ENCODE results near the gene SLC6A20.

The SLC6A20 gene

DNA sequence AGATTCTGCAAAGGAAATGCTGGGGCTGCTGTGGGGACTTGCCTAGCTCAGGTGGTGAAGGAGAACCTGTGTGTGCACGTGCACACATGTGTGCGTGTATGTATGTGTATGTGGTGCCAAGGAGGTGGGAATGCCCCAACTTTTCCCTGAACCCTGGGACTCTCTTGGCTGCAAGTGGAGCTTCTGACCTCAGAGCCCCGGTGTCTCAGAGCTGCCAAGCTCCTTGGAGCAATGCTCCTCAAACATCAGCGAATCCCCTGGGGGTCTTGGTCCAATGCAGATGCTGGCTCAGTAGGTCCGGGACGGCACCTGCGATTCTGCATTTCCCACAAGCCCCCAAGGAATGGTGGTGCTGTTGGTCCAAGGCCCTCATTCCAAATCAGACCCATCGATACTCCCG is 5.8 kb upstream of the SLC6A20 start:
- DNase-seq (ENCODE audit: low read depth in 2 of 2): no peak

DNA sequence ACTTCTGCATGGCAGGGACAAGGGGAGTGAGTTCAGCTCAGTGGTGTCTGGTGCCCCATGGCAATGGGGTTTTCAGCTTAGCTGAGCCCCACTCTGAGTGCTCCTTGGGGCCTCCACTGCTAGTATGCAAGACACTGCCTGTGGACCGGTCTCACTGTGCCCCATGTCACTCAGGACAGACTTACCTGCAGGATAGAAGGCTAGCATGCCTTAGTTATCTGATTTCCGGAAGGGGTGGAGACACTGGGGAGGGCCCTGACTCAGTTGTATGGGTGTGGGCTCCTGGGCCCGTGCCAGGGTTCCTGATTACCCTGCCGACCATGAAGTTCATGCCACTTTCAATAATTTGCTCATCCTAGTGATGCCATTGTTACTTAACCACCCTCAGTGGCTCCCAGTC is 4.3 kb upstream of the SLC6A20 start:
- DNase-seq (ENCODE audit: low read depth in 2 of 2): no peak

DNA sequence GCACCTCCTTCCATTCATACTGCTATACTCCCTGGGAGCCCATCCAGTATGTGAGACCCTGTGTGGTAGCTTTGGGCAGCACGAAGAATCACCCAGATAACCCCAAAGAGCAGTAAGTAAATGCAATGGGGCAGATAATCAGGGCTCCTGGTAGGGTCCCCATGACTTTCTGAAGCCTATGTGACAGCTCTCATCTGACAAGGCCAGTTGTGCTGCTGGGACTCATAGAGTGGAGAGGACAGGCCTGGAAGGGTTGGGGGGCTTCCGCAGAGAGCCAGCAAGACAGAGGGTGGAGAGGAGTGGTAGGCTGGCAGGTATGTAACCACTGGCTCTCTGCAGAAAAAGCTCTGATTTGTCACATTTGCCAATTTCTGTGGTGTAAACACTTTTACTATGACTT is 3.2 kb upstream of the SLC6A20 start:
- no peak for DNase-seq (ENCODE audit: low read depth in 2 of 2)

DNA sequence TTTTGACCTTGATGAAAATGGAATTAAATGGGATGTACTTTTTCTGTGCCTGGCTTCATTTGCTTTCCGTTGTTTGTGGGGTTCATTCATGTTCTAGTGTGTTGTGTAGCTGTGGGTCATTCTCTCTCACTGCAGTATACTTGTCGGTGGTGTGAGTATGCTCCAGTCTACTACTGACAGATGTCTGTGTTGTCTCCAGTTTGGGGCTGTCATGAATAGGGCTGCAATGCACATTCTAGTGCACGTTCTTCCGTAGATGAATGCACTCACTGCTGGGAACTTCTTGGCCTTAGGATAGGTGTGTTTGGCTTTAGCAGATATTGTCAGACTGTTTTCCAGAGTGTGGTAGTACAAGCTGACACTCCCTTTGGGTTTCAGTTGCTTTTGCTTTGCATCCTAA is 1.7 kb upstream of the SLC6A20 start:
- DNase-seq (ENCODE audit: low read depth in 2 of 2): no peak

DNA sequence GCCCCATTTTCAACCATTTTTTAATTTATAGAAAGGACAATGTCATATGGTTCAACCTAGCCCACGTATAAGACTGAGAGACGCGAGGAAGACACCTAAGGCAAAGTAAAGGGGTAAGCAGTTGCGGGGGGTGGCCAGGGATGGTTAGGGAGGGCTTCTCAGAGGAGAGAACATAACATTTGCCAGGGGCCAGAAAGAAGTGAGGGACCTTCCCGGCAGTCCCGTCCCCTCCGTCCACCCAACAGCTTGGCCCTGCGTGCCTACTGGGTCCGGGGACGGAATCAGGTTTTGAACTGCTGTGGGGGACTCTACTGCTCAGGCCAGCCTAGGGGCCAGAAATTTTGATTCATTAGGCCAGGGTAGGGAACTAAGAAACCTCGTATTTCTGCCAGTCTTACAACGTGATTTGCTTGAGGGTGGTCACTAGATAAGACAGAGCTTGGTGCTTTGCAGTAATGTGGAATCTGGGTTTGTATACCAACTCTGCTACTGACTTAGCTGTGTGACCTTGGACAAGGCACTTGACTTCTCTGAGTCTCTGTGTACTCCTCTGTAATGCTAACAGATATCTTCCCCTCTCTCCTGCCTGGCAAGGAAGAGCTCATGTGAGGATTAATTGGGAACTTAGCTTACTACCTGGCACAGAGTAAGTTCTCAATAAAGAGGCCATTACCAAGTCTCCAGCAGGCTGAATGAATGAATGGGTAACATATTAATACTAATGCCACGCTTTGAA is 734 bp upstream of the SLC6A20 start:
- no peak for DNase-seq (ENCODE audit: low read depth in 2 of 2)

DNA sequence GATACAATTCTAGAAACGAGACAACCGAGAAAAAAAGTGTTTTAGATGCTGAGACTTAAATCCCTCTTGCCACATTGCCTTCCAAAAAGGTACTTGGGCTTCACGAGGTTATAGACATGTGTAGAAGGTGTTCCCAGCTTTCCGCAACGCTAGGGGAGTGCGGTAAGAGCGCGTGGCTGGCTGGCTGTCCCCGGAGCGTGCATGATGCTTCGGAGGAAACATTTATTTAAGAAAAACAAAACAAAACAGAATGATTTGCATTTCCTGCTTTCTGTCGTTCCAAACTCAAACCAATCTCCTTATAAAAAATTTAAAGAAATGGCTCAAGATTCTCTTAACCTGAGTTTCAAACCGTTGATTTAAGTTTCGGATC is 841 bp downstream of the SLC6A20 start:
- DNase-seq (ENCODE audit: low read depth in 2 of 2): no peak

DNA sequence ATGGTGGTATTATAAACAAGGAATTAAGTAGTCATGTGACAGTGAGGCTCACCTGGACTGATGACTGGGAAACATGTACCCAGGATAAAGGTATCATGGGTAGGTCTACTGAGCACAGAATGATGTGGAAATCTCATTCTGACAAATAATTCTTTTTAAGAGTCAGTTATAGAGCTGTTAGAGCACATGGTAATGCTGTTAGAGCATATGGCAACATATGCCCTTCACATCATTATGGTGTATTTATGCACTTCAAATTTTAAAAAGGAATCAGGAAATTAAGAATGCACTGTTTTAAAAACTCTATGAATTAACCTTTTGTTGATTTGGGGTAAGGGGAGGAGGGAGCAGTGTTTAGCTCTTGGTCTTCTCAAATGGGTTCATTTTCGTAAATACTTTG is 1.7 kb downstream of the SLC6A20 start:
- DNase-seq (ENCODE audit: low read depth in 2 of 2): no peak

DNA sequence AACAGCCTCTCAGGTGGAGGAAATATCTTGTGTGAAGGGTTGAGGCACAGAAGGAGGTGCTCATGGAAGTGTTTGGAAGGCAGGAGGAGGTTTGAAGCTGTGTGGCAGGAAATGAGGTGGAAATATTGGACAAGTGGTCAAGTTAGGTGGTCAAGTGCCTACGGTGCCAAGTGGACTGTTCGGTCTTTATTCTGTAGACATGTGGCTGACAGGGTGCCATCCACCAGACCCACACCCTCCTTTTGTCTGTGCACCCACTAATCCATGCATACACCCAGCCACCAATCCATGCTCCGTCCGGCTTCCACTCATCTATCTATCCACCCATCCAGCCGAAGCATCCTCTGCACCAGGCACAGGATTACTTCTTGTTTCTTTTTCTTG is 2.2 kb downstream of the SLC6A20 start:
- no peak for DNase-seq (ENCODE audit: low read depth in 2 of 2)

DNA sequence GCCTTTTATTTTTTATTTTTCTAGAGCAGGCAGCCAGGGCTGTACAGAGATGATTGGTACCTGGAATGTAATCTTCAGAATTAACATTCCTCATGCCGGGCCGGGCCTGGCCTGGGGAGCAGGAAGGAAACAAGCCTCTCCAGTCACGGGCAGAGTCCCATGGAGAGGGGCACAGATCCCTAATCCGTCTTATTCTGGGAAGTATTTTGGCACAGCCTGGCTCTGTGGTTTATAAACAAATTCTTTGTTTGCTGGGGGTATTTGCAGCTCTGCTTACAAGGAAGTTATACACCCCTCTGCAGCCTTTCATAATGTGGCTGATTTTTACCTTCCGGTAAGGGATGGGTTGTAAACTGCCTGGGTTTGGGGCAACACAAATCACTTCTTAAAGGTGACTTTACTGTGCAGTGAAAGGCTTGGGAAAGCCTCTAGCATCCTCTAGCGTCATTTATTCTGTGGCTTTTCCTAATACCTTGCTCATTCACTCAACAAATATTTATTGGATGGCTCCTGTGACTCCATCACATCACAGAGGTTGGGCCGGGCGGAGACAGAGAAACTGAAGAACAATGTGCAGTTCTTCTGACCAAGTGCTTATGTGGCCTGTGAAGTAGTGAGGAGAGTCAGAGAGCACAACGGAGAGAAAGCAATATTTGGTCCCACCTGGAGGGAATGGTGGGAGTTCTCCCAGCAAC is 2.7 kb downstream of the SLC6A20 start:
- no peak for DNase-seq (ENCODE audit: low read depth in 2 of 2)

DNA sequence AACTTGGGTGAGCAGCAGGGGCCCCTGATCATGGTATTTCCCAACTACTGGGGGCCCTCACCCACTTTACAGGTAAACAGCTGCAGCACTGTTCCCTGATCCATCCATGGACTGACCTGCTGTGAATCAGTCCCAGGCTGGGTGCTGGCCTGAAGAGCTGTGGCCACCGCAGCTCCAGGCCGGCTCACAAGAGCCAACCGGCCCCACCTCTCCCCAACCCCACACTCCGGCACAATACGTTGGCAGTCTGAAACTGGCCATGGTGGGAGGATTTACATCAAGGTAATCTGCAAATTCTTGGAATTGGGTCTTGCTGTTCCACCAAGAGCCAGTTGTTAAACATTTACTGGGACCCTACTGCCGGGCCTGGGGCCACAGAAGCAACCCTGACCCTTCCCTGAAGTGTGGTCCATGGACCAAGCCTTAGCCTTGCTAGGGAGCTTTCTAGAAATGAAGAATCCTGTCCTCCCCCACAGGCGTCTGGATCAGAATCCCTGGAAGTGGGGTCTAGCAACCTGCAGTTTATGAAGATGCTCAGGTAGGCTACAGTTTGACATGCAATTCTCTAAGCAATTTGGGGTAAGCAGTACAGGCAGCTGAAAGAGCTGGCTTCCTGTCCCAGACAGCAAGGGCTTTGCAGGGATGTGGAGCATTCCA is 3.7 kb downstream of the SLC6A20 start:
- DNase-seq (ENCODE audit: low read depth in 2 of 2): no peak

DNA sequence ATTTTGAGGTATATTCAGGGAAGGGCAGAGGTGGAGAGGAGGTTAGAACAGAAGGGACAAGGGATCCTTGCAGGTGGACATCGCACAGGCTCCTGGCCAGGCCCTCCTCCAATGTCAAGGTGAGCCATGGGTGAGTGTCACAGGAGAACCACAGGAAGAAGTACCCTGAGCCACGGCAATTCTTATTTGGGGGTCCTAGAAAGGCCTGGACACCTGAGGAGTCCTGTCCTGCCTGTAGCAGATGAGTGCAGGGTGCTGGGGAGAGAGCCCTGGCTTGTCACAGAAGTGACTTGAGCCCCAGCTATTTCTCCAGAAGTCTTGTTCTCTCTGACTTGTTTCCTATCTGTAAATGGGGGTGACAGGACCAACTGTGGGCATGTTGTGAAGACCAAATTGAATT is 4.3 kb downstream of the SLC6A20 start:
- DNase-seq (ENCODE audit: low read depth in 2 of 2): no peak

DNA sequence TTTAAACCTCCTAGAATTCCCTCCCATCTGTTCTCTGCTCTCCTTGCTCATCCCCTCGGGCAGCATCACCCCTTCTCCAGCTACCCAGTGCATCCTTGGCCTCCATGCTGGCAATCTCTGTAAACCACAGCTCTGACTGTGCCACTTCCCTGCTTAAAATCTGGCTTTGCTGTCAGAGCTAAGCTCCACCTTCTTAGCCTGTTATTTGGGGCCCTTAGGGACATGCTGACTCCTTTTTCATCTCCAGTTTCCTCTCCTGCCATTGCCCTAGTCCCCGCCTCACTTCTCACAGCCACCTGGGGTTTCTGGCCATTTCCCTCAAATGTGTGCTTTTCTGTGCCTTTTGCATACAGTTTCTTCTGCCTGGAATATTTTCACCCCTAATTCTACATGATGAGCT is 5.7 kb downstream of the SLC6A20 start:
- no peak for DNase-seq (ENCODE audit: low read depth in 2 of 2)

DNA sequence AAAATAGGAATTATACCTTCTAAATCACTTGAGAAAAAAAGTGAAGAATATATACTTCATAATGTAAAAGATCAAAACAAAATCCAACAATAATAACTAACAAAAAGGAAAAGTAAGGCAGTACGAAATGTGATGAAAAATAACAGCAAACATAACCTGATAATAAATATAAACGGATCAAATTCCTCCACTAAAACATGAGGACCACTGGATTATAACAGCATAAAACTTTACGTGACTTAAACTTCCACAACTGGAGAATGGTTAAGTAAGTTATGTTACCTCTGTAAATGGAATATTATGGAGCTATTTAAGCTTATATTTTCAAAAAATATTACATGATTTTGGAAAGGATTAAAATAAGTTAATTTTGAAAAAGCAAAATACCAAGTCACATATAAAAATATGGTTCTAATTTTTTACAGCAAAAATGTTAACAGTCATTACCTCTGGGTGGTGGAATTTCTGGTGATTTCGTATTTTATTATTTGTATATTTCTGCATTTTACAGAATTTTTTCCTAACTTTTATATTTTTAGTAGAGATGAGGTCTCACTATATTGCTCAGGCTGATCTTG is 7.0 kb downstream of the SLC6A20 start:
- no peak for DNase-seq (ENCODE audit: low read depth in 2 of 2)

DNA sequence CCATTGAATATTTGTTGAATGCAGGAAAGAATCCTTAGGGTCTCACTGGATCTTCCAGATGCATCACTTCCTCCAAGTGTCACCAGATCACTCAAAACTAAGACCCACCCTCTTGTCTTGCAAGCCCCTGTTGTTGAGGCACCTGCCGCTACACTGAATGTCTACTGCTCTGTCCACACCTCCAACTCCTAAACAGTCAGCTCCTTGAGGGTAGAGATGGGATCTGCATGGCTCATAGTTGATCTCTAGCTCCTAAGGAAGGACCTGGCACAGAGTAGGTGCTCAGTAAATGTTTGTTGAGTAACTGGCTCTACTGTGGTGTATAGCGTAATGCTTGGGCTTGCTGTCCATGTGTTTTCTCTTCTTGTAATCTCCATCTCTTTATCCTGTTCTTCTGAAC is 8.8 kb downstream of the SLC6A20 start:
- DNase-seq (ENCODE audit: low read depth in 2 of 2): no peak

DNA sequence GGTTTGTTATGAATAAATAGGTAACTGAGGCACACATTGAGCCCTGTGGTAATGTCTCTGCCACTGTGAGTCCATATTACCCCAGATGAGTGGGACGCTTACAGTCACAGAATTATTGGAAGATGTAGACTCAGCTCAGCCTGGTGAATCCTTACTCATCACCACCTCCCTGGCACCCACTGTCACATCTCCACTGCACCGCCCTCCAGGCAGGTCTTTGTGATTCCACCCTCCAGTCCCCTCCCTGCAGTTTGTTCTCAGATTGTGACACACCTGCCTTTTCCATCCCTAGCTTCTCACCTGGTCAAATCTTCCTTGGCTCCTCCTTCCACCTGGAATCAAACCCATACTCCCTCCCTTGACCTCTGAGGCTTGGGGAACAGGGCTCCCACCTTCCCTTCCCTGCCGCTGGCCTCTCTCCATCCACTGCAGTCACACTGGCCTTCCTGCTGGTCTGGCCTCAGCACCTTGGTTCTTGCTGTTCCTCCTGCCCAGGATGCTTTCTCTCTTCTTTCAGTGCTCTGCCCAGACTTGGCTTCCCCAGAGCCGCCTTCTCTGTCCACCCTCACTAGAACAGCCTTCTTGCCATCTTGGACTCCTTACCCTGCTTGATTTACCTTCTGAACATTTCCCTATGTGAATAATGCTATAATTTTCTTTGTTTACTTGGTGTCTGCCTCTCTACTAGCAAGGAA is 9.4 kb downstream of the SLC6A20 start:
- no peak for DNase-seq (ENCODE audit: low read depth in 2 of 2)

DNA sequence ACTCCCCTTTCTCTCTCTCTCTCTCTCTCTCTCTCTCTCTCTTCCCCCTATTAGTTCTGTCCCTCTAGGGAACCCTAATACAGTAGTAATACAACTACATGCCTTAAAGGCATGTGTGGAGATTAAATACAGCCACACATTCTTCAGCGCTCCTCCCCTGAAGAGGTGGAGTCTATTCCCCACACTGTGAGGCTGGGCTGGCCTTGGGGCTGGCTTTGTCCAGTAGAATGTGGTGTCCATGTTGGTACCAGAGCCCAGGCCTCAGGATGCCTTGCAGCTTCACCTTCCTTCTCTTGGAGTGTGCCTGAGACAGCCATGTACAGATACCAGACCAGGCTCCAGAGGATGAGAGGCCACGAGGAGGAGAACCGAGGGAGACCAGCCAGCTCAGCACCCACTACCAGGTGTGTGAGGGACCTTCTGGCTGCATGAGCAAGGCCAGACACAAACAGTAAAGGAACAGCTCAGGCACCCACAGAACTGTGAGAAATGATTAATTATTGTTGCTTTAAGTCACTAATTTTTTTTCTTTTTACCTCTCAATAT is 10.7 kb downstream of the SLC6A20 start:
- no peak for DNase-seq (ENCODE audit: low read depth in 2 of 2)

DNA sequence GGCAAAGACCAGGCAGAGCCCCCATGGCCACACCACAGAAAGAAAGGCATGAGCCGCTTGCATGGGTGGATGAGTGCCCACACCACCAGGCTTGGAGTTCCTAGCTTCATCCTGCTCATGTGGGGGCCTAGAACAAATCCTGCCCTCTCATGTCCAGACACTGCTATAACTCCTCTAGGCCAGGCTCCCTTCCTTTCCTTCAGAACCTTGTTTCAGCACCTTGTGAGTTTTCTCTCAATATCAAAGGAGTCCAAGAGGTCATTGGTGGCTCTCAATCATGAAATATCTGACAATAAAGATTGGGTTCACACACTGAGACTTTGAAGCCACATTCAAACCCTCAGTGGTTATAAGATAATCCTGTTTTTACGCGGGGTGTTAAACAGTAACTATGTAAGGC is 12.7 kb downstream of the SLC6A20 start:
- no peak for DNase-seq (ENCODE audit: low read depth in 2 of 2)

DNA sequence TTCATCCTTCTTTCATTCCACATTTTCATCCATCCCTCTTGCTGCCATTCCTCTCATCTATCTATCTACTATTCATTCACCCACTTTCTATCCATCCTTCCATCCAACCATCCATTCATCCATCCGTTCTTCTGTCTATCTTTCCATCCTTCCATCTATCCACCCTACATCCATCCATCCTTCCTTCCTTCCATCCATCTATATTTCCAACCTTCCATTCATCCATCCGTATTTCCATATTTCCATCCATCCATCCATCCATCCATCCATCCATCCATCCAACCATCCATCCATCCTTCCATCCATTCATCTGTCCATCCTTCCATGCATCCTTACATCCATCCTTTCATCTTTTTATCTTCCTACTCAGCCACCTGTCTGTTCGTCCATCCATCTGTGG is 14.0 kb downstream of the SLC6A20 start:
- no peak for DNase-seq (ENCODE audit: low read depth in 2 of 2)

DNA sequence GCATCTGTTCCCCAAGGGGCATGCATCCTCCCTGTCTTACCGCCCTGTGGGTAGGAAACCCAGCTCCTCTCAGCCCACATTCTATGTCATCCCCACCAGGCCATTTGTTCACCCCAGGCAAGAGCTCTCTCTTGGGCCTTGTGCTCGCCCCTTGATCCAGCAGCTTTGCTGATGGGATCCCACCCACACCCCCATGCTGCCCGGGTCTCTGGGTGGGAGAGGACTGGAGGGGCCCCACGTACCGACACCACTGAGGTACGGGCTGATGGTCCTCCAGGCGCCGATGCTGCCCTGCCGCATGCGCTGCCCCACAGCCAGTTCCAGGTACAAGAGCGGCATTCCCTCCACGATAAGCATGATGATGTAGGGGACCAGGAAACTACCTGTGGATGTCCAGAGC is 14.5 kb downstream of the SLC6A20 start:
- no peak for DNase-seq (ENCODE audit: low read depth in 2 of 2)

DNA sequence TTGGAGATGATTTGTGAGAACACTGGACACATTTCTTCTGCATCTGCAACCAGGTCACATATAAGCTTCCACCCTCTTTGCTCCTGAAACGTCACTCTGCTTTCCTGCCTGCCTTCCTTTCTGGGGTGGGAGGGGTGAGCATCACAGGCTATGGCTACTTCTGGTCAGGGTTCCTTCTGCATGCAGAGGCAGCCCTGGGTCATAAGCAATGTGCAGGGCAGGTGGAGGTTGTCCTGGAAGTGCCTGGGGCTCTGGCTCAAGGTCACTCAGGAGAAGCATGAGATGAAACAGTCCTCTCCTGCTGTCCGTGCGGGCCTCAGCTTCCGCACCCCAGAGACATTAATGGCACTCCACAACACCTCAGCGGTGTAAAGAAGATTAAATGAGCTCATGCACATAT is 15.1 kb downstream of the SLC6A20 start:
- DNase-seq (ENCODE audit: low read depth in 2 of 2): no peak

DNA sequence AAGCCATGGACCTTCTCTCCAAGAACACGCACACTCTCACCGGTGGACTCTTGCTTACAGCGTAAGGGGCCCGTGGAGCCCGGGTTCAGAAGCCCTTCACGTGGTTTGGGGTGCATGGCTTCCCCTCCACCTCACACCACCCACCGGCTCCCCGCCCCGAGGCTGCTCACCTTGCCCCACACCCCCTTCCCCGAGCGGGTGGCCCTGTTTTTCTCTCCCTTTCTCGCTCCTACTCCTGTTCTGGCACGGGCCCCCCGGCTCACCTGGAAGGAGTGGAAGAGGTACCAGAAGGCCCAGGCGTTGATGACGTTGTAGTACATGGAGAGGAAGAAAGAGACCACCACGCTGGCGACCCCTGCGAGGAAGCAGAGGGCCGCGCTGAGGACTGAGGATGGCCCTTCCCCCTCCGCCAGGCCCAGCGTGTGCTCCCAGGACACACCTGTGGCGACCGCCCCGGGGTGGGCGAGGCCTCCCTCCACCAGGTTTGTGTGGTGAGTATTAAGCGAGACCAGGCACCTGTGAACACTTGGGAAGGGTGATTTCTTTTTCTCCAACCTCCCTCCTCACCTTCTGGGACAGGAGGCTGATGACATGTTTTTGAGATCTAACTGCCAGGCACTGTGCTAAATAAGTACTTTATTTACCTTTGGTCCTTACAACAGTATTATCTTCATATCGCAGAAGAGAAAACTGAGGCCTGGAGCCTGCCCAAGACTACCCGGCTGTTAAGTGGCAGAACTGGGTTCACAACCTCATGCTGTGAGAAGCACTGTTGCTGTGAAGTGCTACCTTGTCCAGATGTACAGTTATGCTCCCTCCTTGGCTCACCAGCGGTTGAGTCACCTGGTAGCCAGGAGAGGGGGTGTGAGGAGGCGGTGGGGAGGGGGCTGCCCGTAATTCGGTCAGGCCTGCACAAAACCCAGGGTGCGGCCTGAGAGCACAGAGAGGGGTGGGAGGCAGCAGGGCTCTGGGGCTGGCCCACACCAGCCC is 16.3 kb downstream of the SLC6A20 start:
- DNase-seq (ENCODE audit: low read depth in 2 of 2): no peak
